ENCODE measurements around the gene PCGF3.

GRCh38 chr4:663438-664428, 41.9 kb upstream of the PCGF3 start:
- no peak for TF ChIP-seq FOXM1 (IDR thresholded peaks at IDR 0.05; ENCODE audit: low read depth, low read length)
- no peak for TF ChIP-seq BRCA1 (IDR thresholded peaks at IDR 0.05; ENCODE audit: low read depth, low read length)
- TF ChIP-seq IKZF2 (IDR thresholded peaks at IDR 0.05): no peak
- TF ChIP-seq PRDM15 (CRISPR knock-in tag; IDR thresholded peaks at IDR 0.05): no peak
- TF ChIP-seq POU2F2 (IDR thresholded peaks at IDR 0.05; ENCODE audit: borderline replicate concordance, low read depth, low read length): no peak
- TF ChIP-seq MAX (IDR thresholded peaks at IDR 0.05; ENCODE audit: low read depth, low read length): peak; percentile 33; the same call in 1 of the 2 replicates
- no peak for TF ChIP-seq RFX5 (IDR thresholded peaks at IDR 0.05; ENCODE audit: low read depth, low read length)
- no peak for TF ChIP-seq FOXK2 (IDR thresholded peaks at IDR 0.05)
- TF ChIP-seq CEBPB (IDR thresholded peaks at IDR 0.05; ENCODE audit: borderline replicate concordance in 1 of 2, low read depth in 2 of 2, low read length in 2 of 2): no peak
- no peak; the same call in none of the 2 replicates for TF ChIP-seq POLR2AphosphoS5 (IDR thresholded peaks at IDR 0.05; ENCODE audit: low read length)
- TF ChIP-seq CTCF (IDR thresholded peaks at IDR 0.05 in 2 of 3, conservative IDR thresholded peaks at IDR 0.05 in 1 of 3; ENCODE audit: control insufficient read depth in 2 of 3, extremely low read depth in 1 of 3, insufficient read depth in 1 of 3, low read depth in 3 of 3, low read length in 3 of 3): peak in 2 of 3 experiments; percentile 5 to 7; a peak in 2 of 6 replicates
- no peak for TF ChIP-seq NFYB (IDR thresholded peaks at IDR 0.05; ENCODE audit: insufficient read depth, low read depth, low read length)

All from GM12878 (cell line).